Activated CD8-positive, alpha-beta memory T cell treated with anti-CD3 and anti-CD28 coated beads, Interleukin-2, amount 10 ng/mL, durations not matched to agents 7 days and 5 days (primary cell): ENCODE data around the gene PEX7. TPM values are rescaled to one million over a fixed set of nuclear protein-coding genes. Genes with fewer than 3 reads are reported as not detected.
A peak's percentile ranks its signal among the peaks of the same experiment; 100 is the strongest.
"Not testable (repeated sequence)": the region's sequence is repeated elsewhere in the genome, so short reads cannot be mapped to it uniquely, and the experiment has no call there.

Experiments used
- ATAC-seq: fragments of 150-1000 bp; cut with Tn5 transposase; one replicate; pipeline ENCODE4 v1.10.0; 2021; ENCODE audit warnings: moderate library complexity
- CTCF ChIA-PET: fragments of 350-600 bp; sonication (Branson Sonifier 250); formaldehyde crosslinking; loops from one replicate; lab custom pipeline; 2021; ENCODE audit warnings: antibody characterized with exemption; lab: Charles Lee
- DNase-seq: peaks from one replicate; pipeline ENCODE4 v3.0.0-alpha.2; 2020
- H3K27ac Mint-ChIP-seq: one replicate; pipeline ENCODE4 v1.8.0; 2021; ENCODE audit warnings: mild to moderate bottlenecking, mixed read lengths
- H3K27me3 Mint-ChIP-seq: one replicate; pipeline ENCODE4 v1.8.0; 2021; ENCODE audit warnings: mixed read lengths
- H3K36me3 Mint-ChIP-seq: one replicate; pipeline ENCODE4 v1.8.0; 2021; ENCODE audit warnings: mild to moderate bottlenecking, mixed read lengths
- H3K4me1 Mint-ChIP-seq: one replicate; pipeline ENCODE4 v1.8.0; 2021; ENCODE audit warnings: mixed read lengths
- H3K4me3 Mint-ChIP-seq: one replicate; pipeline ENCODE4 v1.8.0; 2021; ENCODE audit warnings: mild to moderate bottlenecking, moderate library complexity, mixed read lengths
- H3K9me3 Mint-ChIP-seq: one replicate; pipeline ENCODE4 v1.8.0; 2022; ENCODE audit warnings: low read depth, mixed read lengths
- total RNA-seq, 2 experiments: library from RNA; stranded (reverse); gene quantifications; one replicate each; pipeline ENCODE4 v1.2.3, GENCODE V29; 2021

Gene PEX7
- total RNA-seq, 2 experiments from 2014 or later, result 3.5 TPM

DNA sequence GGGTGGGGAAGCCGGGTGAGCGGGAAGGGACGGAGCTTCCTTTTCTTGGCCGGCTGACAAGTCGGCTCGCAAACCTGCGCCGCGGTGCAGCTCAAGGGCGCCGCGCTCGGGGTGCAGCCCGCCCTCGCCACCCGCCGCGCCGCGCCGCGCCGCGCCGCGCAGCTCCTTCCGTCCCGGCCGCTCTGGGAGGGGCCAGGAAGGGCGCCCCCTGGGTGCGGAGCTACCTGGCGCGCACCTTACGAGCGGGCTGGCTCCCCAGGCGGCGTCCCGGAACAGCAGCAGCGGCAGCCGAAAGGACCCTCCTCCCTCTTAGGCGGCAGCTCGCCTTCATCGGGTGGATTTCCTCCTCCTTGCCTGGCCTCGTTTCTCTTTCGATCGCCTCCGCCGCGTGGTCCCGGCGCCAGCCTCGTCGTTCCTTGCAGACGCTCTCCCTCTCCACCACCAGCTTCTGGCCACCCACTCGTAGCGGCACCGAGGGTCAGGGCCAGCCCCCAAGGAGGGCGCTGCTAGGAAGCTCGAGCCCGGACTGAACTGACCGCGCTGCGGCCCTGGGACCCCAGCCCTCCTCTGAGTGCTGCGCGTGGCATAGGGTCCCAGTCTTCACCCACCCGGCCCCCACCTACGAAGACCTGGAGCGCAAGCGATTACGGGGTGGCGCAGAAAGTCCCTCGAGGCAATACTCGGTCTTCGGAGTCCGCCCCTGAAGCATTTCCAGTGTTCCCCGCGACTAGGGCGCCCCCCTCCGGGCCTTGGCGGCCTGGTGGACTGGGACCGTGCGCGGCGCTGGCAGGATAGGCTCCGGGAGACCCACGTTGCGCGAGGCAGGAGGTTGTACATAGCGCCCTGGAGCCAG lies 29.8 kb upstream of the PEX7 start, which contains the start of gene MAP3K5:
TSS of gene MAP3K5 (minus strand) at position 68 of the 853 bp plus-strand sequence. CDS start 320 bp downstream, outside the sequence.
- peak; percentile 96 for DNase-seq
- Mint-ChIP-seq H3K9me3 (no peaks in the 10 kb centered on the region), H3K27ac (peak within 1 kb of the TSS; percentile 92), H3K27me3 (no peaks in the 10 kb centered on the region), H3K36me3 (peaks cover 17% of the 10 kb centered on the region), H3K4me3 (peak within 1 kb of the TSS; percentile 94), H3K4me1 (peaks cover 32% of the 10 kb centered on the region)
- peak; percentile 80 for ATAC-seq
- CTCF ChIA-PET, result interaction anchor here (0.6 to 12.0 kb wide), 73 partner anchors 9 to 1731 kb away, joined by 3 to 424 read pairs (median 5); partner anchors contain the start of gene PEX7

DNA sequence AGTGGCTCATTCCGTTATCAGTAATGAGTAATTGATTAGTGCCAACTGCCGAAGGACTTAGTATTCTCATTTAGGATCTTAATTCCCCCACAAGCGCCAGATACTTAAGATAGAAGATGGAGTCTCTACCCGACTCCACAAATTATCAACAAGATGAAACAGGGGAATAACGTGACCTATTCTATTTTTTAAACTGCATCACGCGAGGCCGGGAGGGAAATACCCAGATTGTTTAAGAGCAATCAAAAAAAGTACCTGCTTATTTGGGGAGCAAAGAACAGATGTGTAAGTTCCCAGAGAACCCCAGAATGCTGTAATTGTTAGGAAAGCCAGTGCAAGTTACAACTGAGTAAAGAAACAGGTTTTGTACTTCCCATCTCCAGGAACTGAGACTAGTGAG lies 29.0 kb upstream of the PEX7 start:
- peak overlapping the region; percentile 94 for H3K4me3 Mint-ChIP-seq
- ATAC-seq (no peak), DNase-seq (no peak)
- peaks cover 3% of the 10 kb centered on the region for H3K27me3 Mint-ChIP-seq
- H3K9me3 Mint-ChIP-seq, result no peaks in the 10 kb centered on the region
- H3K36me3 Mint-ChIP-seq, result peaks cover 12% of the 10 kb centered on the region
- peaks cover 25% of the 10 kb centered on the region for H3K4me1 Mint-ChIP-seq
- H3K27ac Mint-ChIP-seq, result peak overlapping the region; percentile 92
- CTCF ChIA-PET, result interaction anchor here (0.9 to 12.0 kb wide), 13 partner anchors 10 to 196 kb away, joined by 3 to 424 read pairs (median 6); partner anchors contain the start of gene PEX7

GRCh38 chr6:136795386-136795785 lies 27.0 kb upstream of the PEX7 start:
- no peak overlapping the region for H3K4me3 Mint-ChIP-seq
- CTCF ChIA-PET, result interaction anchor here (0.9 to 4.2 kb wide), 6 partner anchors 43 to 151 kb away, joined by 3 to 48 read pairs (median 4); no protein-coding TSS in a partner anchor
- DNase-seq, result no peak
- no peaks in the 10 kb centered on the region for H3K9me3 Mint-ChIP-seq
- H3K27me3 Mint-ChIP-seq, result peaks cover 5% of the 10 kb centered on the region
- H3K4me1 Mint-ChIP-seq, result peaks cover 10% of the 10 kb centered on the region
- H3K36me3 Mint-ChIP-seq, result peaks cover 5% of the 10 kb centered on the region
- ATAC-seq, result no peak
- H3K27ac Mint-ChIP-seq, result no peak overlapping the region

DNA sequence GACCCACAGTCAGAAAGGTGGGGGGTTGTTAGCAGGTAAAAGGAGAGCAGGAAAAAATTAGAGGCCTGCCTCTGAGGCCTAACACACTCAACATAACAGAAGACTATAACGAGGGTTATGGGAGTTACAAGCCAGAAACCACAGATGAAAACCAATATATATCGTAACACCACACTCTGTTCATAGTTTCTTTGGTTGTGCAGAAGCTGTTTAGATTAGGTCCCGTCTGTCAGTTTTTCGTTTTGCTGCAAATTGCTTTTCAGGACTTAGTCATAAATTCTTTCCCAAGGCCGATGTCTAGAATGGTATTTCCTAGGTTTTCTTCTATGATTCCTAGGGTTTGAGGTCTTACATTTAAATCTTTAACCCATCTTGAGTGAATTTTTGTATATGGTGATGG lies 26.4 kb upstream of the PEX7 start:
- no peak overlapping the region for H3K4me3 Mint-ChIP-seq
- peaks cover 7% of the 10 kb centered on the region for H3K4me1 Mint-ChIP-seq
- CTCF ChIA-PET, result interaction anchor here (2.0 to 4.2 kb wide), 3 partner anchors 44 to 155 kb away, joined by 5 to 48 read pairs (median 5); no protein-coding TSS in a partner anchor
- H3K27me3 Mint-ChIP-seq, result peaks cover 5% of the 10 kb centered on the region
- no peaks in the 10 kb centered on the region for H3K9me3 Mint-ChIP-seq
- no peak overlapping the region for H3K27ac Mint-ChIP-seq
- peaks cover 4% of the 10 kb centered on the region for H3K36me3 Mint-ChIP-seq
- no peak for ATAC-seq
- DNase-seq, result no peak

DNA sequence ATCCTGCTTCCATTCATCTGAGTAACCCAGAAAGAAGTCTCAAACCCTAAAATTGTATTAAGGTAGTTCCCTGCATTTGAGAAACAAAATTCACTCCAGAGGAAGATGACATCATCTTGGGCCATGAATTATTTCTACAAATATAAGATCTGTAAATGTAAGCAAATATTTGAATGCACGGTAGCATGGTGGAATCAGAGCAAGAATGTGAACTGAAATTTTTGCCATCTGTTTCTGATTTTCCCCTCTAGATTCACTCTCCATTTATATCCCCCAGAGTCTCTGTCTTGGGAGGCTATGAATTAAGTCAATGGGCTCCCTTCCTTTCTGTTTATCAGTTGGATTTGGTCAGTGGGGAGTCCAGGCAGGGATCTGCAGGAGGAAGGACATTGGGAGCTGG lies 24.3 kb upstream of the PEX7 start:
- H3K4me3 Mint-ChIP-seq, result no peak overlapping the region
- ATAC-seq (no peak), DNase-seq (no peak)
- no peaks in the 10 kb centered on the region for H3K9me3 Mint-ChIP-seq
- H3K36me3 Mint-ChIP-seq, result no peaks in the 10 kb centered on the region
- no peak overlapping the region for H3K27ac Mint-ChIP-seq
- peaks cover 5% of the 10 kb centered on the region for H3K27me3 Mint-ChIP-seq
- CTCF ChIA-PET, result interaction anchor here (1.4 to 2.0 kb wide), 3 partner anchors 14 to 157 kb away, joined by 3 to 7 read pairs (median 5); no protein-coding TSS in a partner anchor
- peaks cover 5% of the 10 kb centered on the region for H3K4me1 Mint-ChIP-seq

GRCh38 chr6:136801581-136801980 lies 20.8 kb upstream of the PEX7 start:
- CTCF ChIA-PET, result interaction anchor here (0.7 to 1.9 kb wide), 3 partner anchors 9 to 157 kb away, joined by 3 to 8 read pairs (median 7); partner anchors contain the start of gene MAP3K5
- Mint-ChIP-seq H3K4me1 (no peaks in the 10 kb centered on the region), H3K36me3 (no peaks in the 10 kb centered on the region), H3K27me3 (peaks cover 5% of the 10 kb centered on the region), H3K27ac (no peak overlapping the region), H3K4me3 (no peak overlapping the region), H3K9me3 (no peaks in the 10 kb centered on the region)
- DNase-seq (no peak), ATAC-seq (no peak)

DNA sequence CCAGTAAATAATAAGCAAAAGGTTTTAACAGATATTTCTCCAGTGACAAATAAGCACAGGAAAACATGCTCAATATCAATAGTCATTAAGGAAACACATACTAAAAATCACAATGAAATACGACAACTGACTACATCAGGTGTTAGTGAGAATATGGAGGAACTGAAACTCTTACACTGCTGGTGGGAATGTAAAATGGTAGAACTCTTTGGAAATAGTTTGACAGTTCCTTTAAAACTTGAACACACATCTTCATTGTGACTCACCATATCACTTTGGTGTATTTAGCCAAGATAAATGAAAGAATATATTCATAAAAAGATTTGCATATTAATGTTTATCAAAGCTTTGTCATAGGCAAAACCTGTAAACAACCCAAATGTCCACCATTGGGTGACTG lies 18.8 kb upstream of the PEX7 start:
- Mint-ChIP-seq H3K4me1 (no peaks in the 10 kb centered on the region), H3K36me3 (no peaks in the 10 kb centered on the region), H3K4me3 (no peak overlapping the region), H3K9me3 (no peaks in the 10 kb centered on the region), H3K27ac (no peak overlapping the region), H3K27me3 (no peaks in the 10 kb centered on the region)
- no peak for DNase-seq
- ATAC-seq, result no peak
- CTCF ChIA-PET, result interaction anchor here (1.1 kb wide), 1 partner anchor 10 kb away, joined by 4 read pairs; no protein-coding TSS in a partner anchor

- H3K27ac Mint-ChIP-seq, result no peak overlapping the region
- CTCF ChIA-PET, result no interaction called here
- H3K4me3 Mint-ChIP-seq, result no peak overlapping the region
- no peak for DNase-seq
- ATAC-seq, result no peak
- H3K4me1 Mint-ChIP-seq, result no peaks in the 10 kb centered on the region
- no peaks in the 10 kb centered on the region for H3K9me3 Mint-ChIP-seq
- H3K36me3 Mint-ChIP-seq, result no peaks in the 10 kb centered on the region
- no peaks in the 10 kb centered on the region for H3K27me3 Mint-ChIP-seq
These were observed 13.1 kb upstream of the PEX7 start for GRCh38 chr6:136809091-136809860.

DNA sequence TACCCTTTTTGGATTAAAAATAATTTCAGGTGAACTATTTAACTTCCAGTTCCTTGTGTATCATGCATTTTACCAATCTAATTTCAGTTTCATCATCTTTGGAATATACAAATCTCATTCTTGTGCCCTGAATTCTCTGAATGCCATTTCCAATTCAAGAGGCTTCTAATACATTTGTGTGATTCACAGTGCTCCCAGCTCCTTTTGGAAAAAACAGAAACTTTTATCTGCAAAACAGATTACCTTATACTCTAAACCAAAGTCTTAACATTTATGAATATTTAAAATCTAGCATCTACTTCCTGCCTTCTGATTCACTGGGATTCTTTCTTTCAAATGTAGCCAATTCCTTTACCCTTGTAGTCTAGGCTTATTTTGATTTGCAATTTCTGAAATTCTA lies 11.1 kb upstream of the PEX7 start:
- Mint-ChIP-seq H3K27ac (no peak overlapping the region), H3K27me3 (no peaks in the 10 kb centered on the region), H3K9me3 (no peaks in the 10 kb centered on the region), H3K36me3 (no peaks in the 10 kb centered on the region), H3K4me3 (no peak overlapping the region), H3K4me1 (no peaks in the 10 kb centered on the region)
- ATAC-seq, result no peak
- CTCF ChIA-PET, result interaction anchor here (0.5 to 1.5 kb wide), 2 partner anchors 10 to 167 kb away, joined by 3 to 4 read pairs; no protein-coding TSS in a partner anchor
- DNase-seq, result no peak

- Mint-ChIP-seq H3K27me3 (peaks cover 5% of the 10 kb centered on the region), H3K27ac (no peak overlapping the region), H3K4me1 (no peaks in the 10 kb centered on the region), H3K9me3 (peaks cover 3% of the 10 kb centered on the region), H3K4me3 (no peak overlapping the region), H3K36me3 (no peaks in the 10 kb centered on the region)
- DNase-seq (no peak), ATAC-seq (no peak)
- CTCF ChIA-PET, result interaction anchor here (1.1 to 1.5 kb wide), 2 partner anchors 20 to 168 kb away, joined by 3 to 4 read pairs; partner anchors contain the start of gene MAP3K5
These were observed 10.2 kb upstream of the PEX7 start for GRCh38 chr6:136812174-136812573.

DNA sequence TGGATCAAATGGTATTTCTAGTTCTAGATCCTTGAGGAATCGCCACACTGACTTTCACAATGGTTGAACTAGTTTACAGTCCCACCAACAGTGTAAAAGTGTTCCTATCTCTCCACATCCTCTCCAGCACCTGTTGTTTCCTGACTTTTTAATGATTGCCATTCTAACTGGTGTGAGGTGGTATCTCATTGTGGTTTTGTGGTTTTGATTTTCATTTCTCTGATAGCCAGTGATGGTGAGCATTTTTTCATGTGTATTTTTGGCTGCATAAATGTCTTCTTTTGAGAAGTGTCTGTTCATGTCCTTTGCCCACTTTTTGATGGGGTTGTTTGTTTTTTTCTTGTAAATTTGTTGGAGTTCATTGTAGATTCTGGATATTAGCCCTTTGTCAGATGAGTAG lies 6.8 kb upstream of the PEX7 start:
- H3K27ac Mint-ChIP-seq, H3K9me3 Mint-ChIP-seq, H3K27me3 Mint-ChIP-seq, ATAC-seq, H3K4me1 Mint-ChIP-seq, H3K4me3 Mint-ChIP-seq, DNase-seq, CTCF ChIA-PET, H3K36me3 Mint-ChIP-seq: not testable (repeated sequence)

- CTCF ChIA-PET, result no interaction called here
These were observed 5.7 kb upstream of the PEX7 start for GRCh38 chr6:136816656-136817055.

GRCh38 chr6:136820561-136820960 lies 1.8 kb upstream of the PEX7 start:
- Mint-ChIP-seq H3K27ac (no peak overlapping the region), H3K4me3 (no peak overlapping the region), H3K4me1 (peaks cover 18% of the 10 kb centered on the region), H3K36me3 (peaks cover 7% of the 10 kb centered on the region), H3K9me3 (peaks cover 3% of the 10 kb centered on the region), H3K27me3 (peaks cover 7% of the 10 kb centered on the region)
- no peak for DNase-seq
- ATAC-seq, result no peak
- CTCF ChIA-PET, result no interaction called here

More at GRCh38 chr6:136816656-136817055, 5.7 kb upstream of the PEX7 start:
- Mint-ChIP-seq H3K27me3 (peaks cover 7% of the 10 kb centered on the region), H3K4me3 (no peak overlapping the region), H3K4me1 (peaks cover 5% of the 10 kb centered on the region), H3K27ac (no peak overlapping the region), H3K36me3 (no peaks in the 10 kb centered on the region), H3K9me3 (peaks cover 3% of the 10 kb centered on the region)
- no peak for DNase-seq
- ATAC-seq, result no peak
